ENCODE data around the gene JCHAIN.
"Not testable (repeated sequence)": the region's sequence is repeated elsewhere in the genome, so short reads cannot be mapped to it uniquely, and the experiment has no call there.

Gene JCHAIN

GRCh38 chr4:70703619-70704214 lies 37.4 kb upstream of the JCHAIN start:
- H3K36me3 Mint-ChIP-seq (ENCODE audit: low read depth), result no peaks in the 10 kb centered on the region
- no peaks in the 10 kb centered on the region for H3K27me3 Mint-ChIP-seq
- H3K27ac Mint-ChIP-seq, result peak overlapping the region; percentile 87
- no peak for DNase-seq
- no peaks in the 10 kb centered on the region for H3K9me3 Mint-ChIP-seq
- no peak for ATAC-seq
- H3K4me1 Mint-ChIP-seq, result peaks cover 30% of the 10 kb centered on the region
- H3K4me3 Mint-ChIP-seq, result peak overlapping the region; percentile 84

- H3K36me3 Mint-ChIP-seq (ENCODE audit: low read depth); H3K4me3 Mint-ChIP-seq; H3K9me3 Mint-ChIP-seq; DNase-seq; H3K27me3 Mint-ChIP-seq; H3K27ac Mint-ChIP-seq; ATAC-seq: not testable (repeated sequence)
- peaks cover 30% of the 10 kb centered on the region for H3K4me1 Mint-ChIP-seq
These were observed 36.3 kb upstream of the JCHAIN start for GRCh38 chr4:70702592-70702991.

DNA sequence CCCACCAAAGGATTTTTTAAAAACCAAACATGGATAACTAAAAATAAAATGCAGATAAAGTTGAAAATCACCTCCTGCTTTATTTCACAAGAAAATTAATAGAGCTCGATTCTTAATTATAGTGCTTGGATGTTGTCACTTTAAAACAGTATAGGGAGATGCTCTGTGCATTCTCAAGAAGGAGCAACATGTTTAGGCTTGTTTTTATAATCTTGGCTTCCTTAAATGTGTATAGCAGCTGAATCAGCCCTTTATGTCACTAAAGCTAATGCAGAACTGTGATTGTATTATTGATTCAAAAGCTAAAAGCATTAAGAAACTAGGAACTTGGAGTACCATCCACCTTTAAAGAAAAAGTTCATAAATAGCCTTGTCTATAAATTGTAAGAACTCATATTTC lies 35.0 kb upstream of the JCHAIN start:
- Mint-ChIP-seq H3K36me3 (ENCODE audit: low read depth) (no peaks in the 10 kb centered on the region), H3K4me3 (no peak overlapping the region), H3K4me1 (peaks cover 18% of the 10 kb centered on the region), H3K27me3 (no peaks in the 10 kb centered on the region), H3K27ac (no peak overlapping the region), H3K9me3 (no peaks in the 10 kb centered on the region)
- no peak for ATAC-seq
- DNase-seq, result no peak

DNA sequence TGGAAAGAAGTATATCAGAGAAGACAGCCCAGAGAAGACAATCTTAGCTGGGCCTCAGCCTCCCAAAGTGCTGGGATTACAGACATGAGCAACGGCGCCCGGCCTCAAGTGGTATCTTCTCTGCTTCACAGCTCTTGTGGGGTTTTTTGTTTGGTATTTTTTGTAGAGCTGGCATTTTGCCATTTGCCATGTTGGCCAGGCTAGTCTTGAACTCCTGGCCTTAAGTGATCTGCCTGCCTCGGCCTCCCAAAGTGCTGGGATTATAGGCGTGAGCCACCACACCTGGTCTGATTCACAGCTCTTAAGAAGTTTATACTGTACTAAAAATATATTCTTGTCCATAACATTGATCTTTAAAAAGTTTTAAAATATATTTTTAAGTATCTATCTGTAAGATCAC lies 34.4 kb upstream of the JCHAIN start:
- Mint-ChIP-seq H3K36me3 (ENCODE audit: low read depth) (no peaks in the 10 kb centered on the region), H3K27ac (no peak overlapping the region), H3K9me3 (no peaks in the 10 kb centered on the region), H3K4me3 (no peak overlapping the region), H3K4me1 (peaks cover 12% of the 10 kb centered on the region), H3K27me3 (no peaks in the 10 kb centered on the region)
- ATAC-seq, result no peak
- DNase-seq, result no peak

DNA sequence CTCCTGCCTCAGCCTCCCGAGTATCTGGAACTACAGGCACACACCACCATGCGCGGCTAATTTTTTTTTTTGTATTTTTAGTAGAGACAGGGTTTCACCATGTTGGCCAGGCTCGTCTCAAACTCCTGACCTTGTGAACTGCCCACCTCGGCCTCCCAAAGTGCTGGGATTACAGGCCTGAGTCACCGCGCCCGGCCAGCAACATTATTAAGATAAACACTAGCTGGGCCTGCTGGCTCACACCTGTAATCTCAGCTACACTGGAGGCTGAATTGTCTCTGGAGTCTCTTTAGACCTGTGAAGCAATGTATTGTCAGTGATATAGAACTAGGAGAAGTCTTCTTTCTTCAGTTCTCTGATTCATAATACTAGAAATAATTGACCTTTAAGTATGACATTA lies 32.1 kb upstream of the JCHAIN start:
- not testable (repeated sequence) for H3K27me3 Mint-ChIP-seq; H3K27ac Mint-ChIP-seq; H3K4me1 Mint-ChIP-seq; H3K36me3 Mint-ChIP-seq (ENCODE audit: low read depth); DNase-seq; ATAC-seq; H3K4me3 Mint-ChIP-seq; H3K9me3 Mint-ChIP-seq

GRCh38 chr4:70694633-70695032 lies 28.3 kb upstream of the JCHAIN start:
- not testable (repeated sequence) for H3K27ac Mint-ChIP-seq

GRCh38 chr4:70691661-70692060 lies 25.4 kb upstream of the JCHAIN start:
- H3K4me3 Mint-ChIP-seq, result peak overlapping the region; percentile 100

More at GRCh38 chr4:70694633-70695032, 28.3 kb upstream of the JCHAIN start:
- not testable (repeated sequence) for H3K4me3 Mint-ChIP-seq, ATAC-seq, DNase-seq, H3K9me3 Mint-ChIP-seq, H3K27me3 Mint-ChIP-seq
- Mint-ChIP-seq H3K4me1 (peaks cover 21% of the 10 kb centered on the region), H3K36me3 (ENCODE audit: low read depth) (peaks cover 22% of the 10 kb centered on the region)

GRCh38 chr4:70688795-70689231 lies 22.5 kb upstream of the JCHAIN start:
- DNase-seq (no peak), ATAC-seq (peak; percentile 5)
- Mint-ChIP-seq H3K4me1 (peaks cover 42% of the 10 kb centered on the region), H3K4me3 (peak overlapping the region; percentile 100), H3K27ac (peak overlapping the region; percentile 99), H3K9me3 (no peaks in the 10 kb centered on the region), H3K36me3 (ENCODE audit: low read depth) (peaks cover 34% of the 10 kb centered on the region), H3K27me3 (no peaks in the 10 kb centered on the region)

More at GRCh38 chr4:70691661-70692060, 25.4 kb upstream of the JCHAIN start:
- H3K9me3 Mint-ChIP-seq, result no peaks in the 10 kb centered on the region
- peaks cover 42% of the 10 kb centered on the region for H3K4me1 Mint-ChIP-seq
- ATAC-seq (no peak), DNase-seq (no peak)
- H3K27me3 Mint-ChIP-seq, result no peaks in the 10 kb centered on the region
- H3K27ac Mint-ChIP-seq, result peak overlapping the region; percentile 46
- H3K36me3 Mint-ChIP-seq (ENCODE audit: low read depth), result peaks cover 35% of the 10 kb centered on the region

- peak; percentile 95 for DNase-seq
- no peaks in the 10 kb centered on the region for H3K9me3 Mint-ChIP-seq
- H3K36me3 Mint-ChIP-seq (ENCODE audit: low read depth), result peaks cover 34% of the 10 kb centered on the region
- ATAC-seq, result peak; percentile 96
- H3K4me1 Mint-ChIP-seq, result peaks cover 42% of the 10 kb centered on the region
- no peaks in the 10 kb centered on the region for H3K27me3 Mint-ChIP-seq
- peak within 1 kb of the TSS; percentile 100 for H3K4me3 Mint-ChIP-seq
- peak within 1 kb of the TSS; percentile 99 for H3K27ac Mint-ChIP-seq
These were observed 21.8 kb upstream of the JCHAIN start, which contains the start of gene UTP3 for GRCh38 chr4:70687821-70688794. Gene UTP3 (plus strand): TSS chr4:70688532. CDS start chr4:70688678, 146 bp downstream.

GRCh38 chr4:70687392-70687791 lies 21.1 kb upstream of the JCHAIN start:
- Mint-ChIP-seq H3K4me1 (peaks cover 42% of the 10 kb centered on the region), H3K36me3 (ENCODE audit: low read depth) (peaks cover 34% of the 10 kb centered on the region), H3K27me3 (no peaks in the 10 kb centered on the region), H3K4me3 (peak overlapping the region; percentile 100), H3K27ac (peak overlapping the region; percentile 99), H3K9me3 (no peaks in the 10 kb centered on the region)
- DNase-seq, result peak; percentile 34
- ATAC-seq, result no peak

DNA sequence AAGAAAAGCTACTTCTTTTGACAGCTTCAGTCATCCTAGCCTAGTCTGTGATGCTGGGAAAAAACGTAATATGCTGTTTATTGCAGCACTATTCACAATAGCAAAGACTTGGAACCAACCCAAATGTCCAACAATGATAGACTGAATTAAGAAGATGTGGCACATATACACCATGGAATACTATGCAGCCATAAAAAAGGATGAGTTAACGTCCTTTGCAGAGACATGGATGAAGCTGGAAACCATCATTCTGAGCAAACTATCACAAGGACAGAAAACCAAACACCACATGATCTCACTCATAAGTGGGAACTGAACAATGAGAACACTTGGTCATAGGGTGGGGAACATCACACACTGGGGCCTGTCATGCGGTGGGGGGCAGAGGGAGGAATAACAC lies 15.8 kb upstream of the JCHAIN start:
- not testable (repeated sequence) for H3K27ac Mint-ChIP-seq; H3K36me3 Mint-ChIP-seq (ENCODE audit: low read depth); H3K9me3 Mint-ChIP-seq; H3K4me3 Mint-ChIP-seq; ATAC-seq; DNase-seq; H3K27me3 Mint-ChIP-seq
- peaks cover 10% of the 10 kb centered on the region for H3K4me1 Mint-ChIP-seq

- H3K27me3 Mint-ChIP-seq, result no peaks in the 10 kb centered on the region
- no peak overlapping the region for H3K4me3 Mint-ChIP-seq
- ATAC-seq, result no peak
- H3K9me3 Mint-ChIP-seq, result no peaks in the 10 kb centered on the region
- H3K36me3 Mint-ChIP-seq (ENCODE audit: low read depth), result no peaks in the 10 kb centered on the region
- DNase-seq, result no peak
- peaks cover 14% of the 10 kb centered on the region for H3K4me1 Mint-ChIP-seq
- H3K27ac Mint-ChIP-seq, result no peak overlapping the region
These were observed 15.4 kb upstream of the JCHAIN start for GRCh38 chr4:70681704-70682103.

DNA sequence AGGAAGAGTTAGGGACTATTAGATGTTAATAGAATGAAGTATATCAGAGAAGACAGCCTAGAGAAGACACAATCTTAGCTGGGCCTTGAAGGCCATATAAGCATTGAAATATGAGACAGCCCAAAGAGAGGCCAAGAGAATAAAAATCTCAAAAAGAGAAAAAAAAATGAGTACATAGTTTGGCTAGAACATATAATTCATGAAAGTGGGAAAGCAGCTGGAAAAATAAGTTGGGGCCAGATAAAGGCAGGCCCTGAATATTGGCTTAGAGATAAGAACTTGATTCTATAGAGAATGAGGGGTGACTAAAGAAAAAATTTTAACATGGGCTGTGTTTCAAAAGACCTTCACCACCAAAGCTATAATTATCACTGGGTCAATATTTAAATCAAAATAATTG lies 14.6 kb upstream of the JCHAIN start:
- no peak overlapping the region for H3K4me3 Mint-ChIP-seq
- no peaks in the 10 kb centered on the region for H3K9me3 Mint-ChIP-seq

DNA sequence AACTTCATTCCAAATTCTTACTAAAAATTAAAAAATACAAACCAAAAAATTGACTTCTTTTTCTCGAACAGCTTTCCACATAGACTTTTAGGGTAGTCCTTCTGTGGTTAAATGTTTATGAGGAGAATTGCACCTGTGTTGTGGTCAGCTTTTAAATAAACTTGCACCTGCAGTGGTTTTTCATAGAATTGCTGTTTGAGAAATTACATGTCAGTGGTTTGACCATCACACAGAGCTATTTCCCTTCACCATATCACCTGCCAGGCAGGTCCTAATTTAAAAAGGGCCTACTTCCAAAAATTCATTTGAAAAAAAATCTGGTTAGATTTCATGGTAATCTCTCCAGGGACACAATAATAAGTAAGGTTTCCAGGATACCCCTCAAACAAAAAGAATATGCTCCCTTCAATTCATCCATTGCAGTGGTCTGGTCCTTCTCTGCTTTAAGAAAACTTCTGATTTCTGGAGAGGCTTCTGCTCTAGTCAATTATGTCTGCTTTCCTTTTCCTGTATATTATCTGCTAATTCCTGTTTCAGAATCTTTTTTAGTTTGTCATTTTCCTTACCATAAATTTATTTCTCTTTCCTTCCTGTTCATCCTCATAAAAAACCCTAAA lies 12.2 kb upstream of the JCHAIN start:
- peaks cover 14% of the 10 kb centered on the region for H3K4me1 Mint-ChIP-seq
- H3K36me3 Mint-ChIP-seq (ENCODE audit: low read depth), result no peaks in the 10 kb centered on the region
- H3K27me3 Mint-ChIP-seq, result no peaks in the 10 kb centered on the region
- no peaks in the 10 kb centered on the region for H3K9me3 Mint-ChIP-seq
- DNase-seq (no peak), ATAC-seq (no peak)
- no peak overlapping the region for H3K4me3 Mint-ChIP-seq
- H3K27ac Mint-ChIP-seq, result no peak overlapping the region

More for the DNA sequence above, 14.6 kb upstream of the JCHAIN start:
- DNase-seq (no peak), ATAC-seq (no peak)
- Mint-ChIP-seq H3K4me1 (peaks cover 14% of the 10 kb centered on the region), H3K27me3 (no peaks in the 10 kb centered on the region), H3K36me3 (ENCODE audit: low read depth) (no peaks in the 10 kb centered on the region), H3K27ac (no peak overlapping the region)

Measured in activated naive CD8-positive, alpha-beta T cell treated with anti-CD3 and anti-CD28 coated beads, Interleukin-2, amount 50 U/mL, for 24 hours (primary cell).